ENCODE results near the gene TMEM120B. TPM values are rescaled to one million over a fixed set of nuclear protein-coding genes. Genes with fewer than 3 reads are reported as not detected.

Gene TMEM120B
- total RNA-seq, 1 experiment from 2014 or later, result 20.5 TPM

- intact Hi-C loops (cut with micrococcal nuclease), result loop anchor here (1.0 to 2.0 kb wide), 6 partner anchors 8 to 97 kb away; partner anchors contain the start of gene PSMD9
- H3K4me1 ChIP-seq (ENCODE audit: control insufficient read depth in 1 of 2, insufficient read depth in 2 of 2, low read length in 2 of 2), result peaks cover 60 to 92% of the 10 kb centered on the region in 2 experiments
- ChIA-PET RAD21 (ENCODE audit: low non-redundant PET in 1 of 2, low total read pairs in 2 of 2, uncharacterized antibody in 2 of 2, unreplicated experiment in 2 of 2) (interaction anchor here (0.6 to 4.2 kb wide), 16 partner anchors 9 to 107 kb away, joined by 3 to 26 read pairs (median 5); partner anchors contain the start of gene PSMD9 (in 2 of the 2)), CTCF (interaction anchor here (0.6 to 6.9 kb wide), 39 partner anchors 9 to 255 kb away, joined by 3 to 149 read pairs (median 5); partner anchors contain the start of genes CFAP251, HPD, PSMD9 and SETD1B), POLR2A (interaction anchor here (0.6 to 6.1 kb wide), 11 partner anchors 9 to 1503 kb away, joined by 3 to 38 read pairs (median 7); partner anchors contain the start of genes PSMD9 and RNU4-2)
- no peaks in the 10 kb centered on the region for H4K20me1 ChIP-seq (ENCODE audit: insufficient read depth)
- DNase-seq (ENCODE audit: low read depth, low spot score) (peak; percentile 89), ATAC-seq (peak; percentile 68)
- BruUV-seq (replicated peaks), result no TSS peak
- peak overlapping the region; percentile 90 to 91 for H3K4me3 ChIP-seq (replicated peaks in 1 of 2; ENCODE audit: low read depth in 1 of 2, low read length in 2 of 2)
- no peaks in the 10 kb centered on the region for H3K9me2 ChIP-seq (ENCODE audit: insufficient read depth)
- H3K79me2 ChIP-seq (ENCODE audit: insufficient read depth, low read length), result peaks cover 61% of the 10 kb centered on the region
- peak overlapping the region; percentile 96 for H3K9ac ChIP-seq (ENCODE audit: low read length)
- no peaks in the 10 kb centered on the region for H3K9me3 ChIP-seq (ENCODE audit: control insufficient read depth in 1 of 2, insufficient read depth in 1 of 2, low read depth in 1 of 2, low read length in 2 of 2)
- peak overlapping the region; percentile 100 for H3K27ac ChIP-seq (ENCODE audit: low read depth, low read length)
- 0 out of 4 replicates have a peak, but pooled peaks cover 0 to 5% of the 10 kb centered on the region in 2 experiments for H3K36me3 ChIP-seq (ENCODE audit: control insufficient read depth in 1 of 2, insufficient read depth in 2 of 2, low read length in 2 of 2)
- no peak overlapping the region for H2AFZ ChIP-seq (ENCODE audit: low read depth, low read length, poor library complexity, severe bottlenecking)
- H3K4me2 ChIP-seq (ENCODE audit: low read length), result peak overlapping the region; percentile 91
- no peaks in the 10 kb centered on the region for H3K27me3 ChIP-seq (ENCODE audit: insufficient read depth, low read length)
- TF ChIP-seq RAD21 (IDR thresholded peaks at IDR 0.05; ENCODE audit: low read depth) (no peak), FOSL1 (IDR thresholded peaks at IDR 0.05; ENCODE audit: low read depth) (no peak), SIN3A (IDR thresholded peaks at IDR 0.05; ENCODE audit: low read depth) (no peak), REST (IDR thresholded peaks at IDR 0.05; ENCODE audit: low read depth) (no peak), ZNF274 (IDR thresholded peaks at IDR 0.05; ENCODE audit: low read depth, low read length) (no peak), YY1 (IDR thresholded peaks at IDR 0.05; ENCODE audit: extremely low read depth, insufficient replicate concordance, low read depth, low read length) (peak; percentile 34), JUND (IDR thresholded peaks at IDR 0.05) (no peak), SRF (IDR thresholded peaks at IDR 0.05; ENCODE audit: low read depth) (no peak), ZBTB33 (IDR thresholded peaks at IDR 0.05; ENCODE audit: extremely low read depth, insufficient replicate concordance, low read length) (no peak), EZH2phosphoT487 (IDR thresholded peaks at IDR 0.05; ENCODE audit: borderline replicate concordance) (no peak), SP1 (IDR thresholded peaks at IDR 0.05; ENCODE audit: low read depth) (no peak), EZH2 (IDR thresholded peaks at IDR 0.05) (no peak), TCF7L2 (IDR thresholded peaks at IDR 0.05; ENCODE audit: borderline replicate concordance, extremely low read depth, insufficient read depth, insufficient read length) (peak; percentile 13), CEBPB (IDR thresholded peaks at IDR 0.05; ENCODE audit: low read depth) (no peak), CBX3 (IDR thresholded peaks at IDR 0.05; ENCODE audit: low read depth) (no peak), POLR2AphosphoS5 (IDR thresholded peaks at IDR 0.05; ENCODE audit: low read depth, low read length) (peak; percentile 72), POLR2A (IDR thresholded peaks at IDR 0.05; ENCODE audit: borderline replicate concordance, extremely low read depth, insufficient read depth, insufficient read length) (peak; percentile 43), EGR1 (IDR thresholded peaks at IDR 0.05; ENCODE audit: low read depth) (no peak), ZFX (IDR thresholded peaks at IDR 0.05) (no peak), ATF3 (IDR thresholded peaks at IDR 0.05) (no peak)
Observed at GRCh38 chr12:121793838-121794533, 81.4 kb downstream of the TMEM120B start.

All from HCT116 (cell line).